ENCODE measurements around the gene SMARCC1.

Gene SMARCC1

GRCh38 chr3:47692158-47692557 lies 89.5 kb downstream of the SMARCC1 start:
- DNase-seq, result no peak

DNA sequence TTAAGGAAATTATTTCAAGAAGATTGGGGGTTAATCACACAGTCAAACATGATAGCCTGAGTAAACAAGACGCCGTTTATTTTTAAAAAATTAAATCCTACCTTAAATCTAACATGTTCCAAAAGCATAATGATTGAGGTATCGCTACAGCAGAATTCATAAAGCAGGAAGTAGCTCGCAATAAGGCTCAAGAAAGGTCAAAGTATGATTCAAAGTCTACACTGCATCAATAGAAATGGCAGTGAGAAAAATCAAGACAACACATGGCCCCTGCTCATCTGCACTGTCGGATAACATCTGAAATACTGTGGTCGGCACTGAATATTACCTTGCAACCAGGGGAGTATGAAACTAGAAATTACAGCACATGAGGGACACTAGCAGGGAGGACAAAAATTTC lies 93.2 kb downstream of the SMARCC1 start:
- no peak for DNase-seq

DNA sequence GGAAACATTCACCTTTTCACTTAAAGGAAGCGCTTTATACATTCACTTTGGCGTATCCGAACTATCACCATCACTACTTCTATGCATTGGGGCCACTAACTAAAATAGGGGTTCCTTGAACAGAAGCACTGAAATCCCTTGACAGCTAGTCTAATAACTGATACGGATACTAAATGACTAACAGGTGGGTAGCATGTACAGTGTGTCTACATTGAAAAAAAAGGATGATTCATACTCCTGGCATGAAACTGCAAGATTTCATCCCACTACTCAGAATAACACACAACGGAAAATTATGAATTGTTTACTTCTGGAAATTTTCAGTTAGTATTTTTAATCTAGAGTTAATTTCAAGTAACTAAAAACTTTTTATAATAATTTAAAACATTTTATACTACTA lies 96.7 kb downstream of the SMARCC1 start:
- DNase-seq, result no peak

DNA sequence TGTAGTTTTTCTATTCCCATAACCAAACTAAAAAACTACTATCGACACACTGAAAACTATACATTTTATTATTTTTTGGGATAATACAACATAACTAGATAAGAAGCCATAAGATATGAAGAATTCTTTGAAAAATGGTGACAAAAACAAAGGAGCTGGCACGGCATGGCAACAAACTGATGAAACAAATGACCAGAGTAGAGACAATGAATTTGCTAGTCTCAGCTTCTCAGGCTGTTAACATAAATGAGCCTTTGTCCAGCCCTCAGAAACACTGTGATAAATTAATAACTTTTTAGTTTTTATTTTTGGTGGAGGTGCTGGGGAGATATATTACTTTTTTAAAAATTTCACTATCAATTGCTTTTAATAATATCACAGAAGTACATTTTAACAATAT lies 100.7 kb downstream of the SMARCC1 start:
- DNase-seq, result no peak

DNA sequence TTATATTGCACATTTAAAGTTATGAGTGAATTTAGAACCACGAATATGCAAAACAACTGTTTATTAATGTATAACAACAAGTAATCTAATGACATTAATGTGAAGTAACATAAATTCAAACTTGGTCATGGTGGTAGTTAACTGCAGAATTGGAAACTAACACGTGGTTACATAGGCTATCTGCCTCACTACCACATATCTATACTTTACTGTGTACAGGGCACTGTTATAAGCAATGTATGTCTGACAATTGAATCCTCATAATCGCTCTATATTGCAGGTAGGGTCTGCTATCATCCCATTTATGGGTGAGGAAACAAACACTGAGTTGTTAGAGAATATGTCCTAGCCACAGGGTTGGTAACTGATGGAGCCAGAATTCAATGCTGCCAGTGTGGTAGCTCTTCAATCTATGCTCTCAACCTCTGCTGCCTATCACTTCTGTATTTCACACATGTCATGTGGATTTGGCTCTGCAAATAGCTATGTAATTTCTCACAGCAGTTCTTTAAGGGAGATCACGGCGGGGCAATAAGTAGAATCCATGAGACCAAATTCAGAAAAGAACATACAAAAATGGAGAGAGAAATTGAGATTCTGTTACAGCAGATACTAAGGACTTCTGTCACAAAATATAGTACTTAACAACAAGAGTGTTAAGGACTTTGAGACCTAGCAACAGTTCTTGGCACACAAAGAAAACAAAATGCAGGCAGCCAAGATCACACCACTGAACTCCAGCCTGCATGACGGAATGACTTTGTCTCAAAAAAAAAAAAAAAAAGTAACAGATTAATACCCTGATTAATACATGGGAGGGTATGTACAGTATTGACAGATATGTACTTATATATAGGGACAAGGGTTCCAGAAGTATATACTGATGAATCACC lies 103.0 kb downstream of the SMARCC1 start:
- DNase-seq, result no peak

DNA sequence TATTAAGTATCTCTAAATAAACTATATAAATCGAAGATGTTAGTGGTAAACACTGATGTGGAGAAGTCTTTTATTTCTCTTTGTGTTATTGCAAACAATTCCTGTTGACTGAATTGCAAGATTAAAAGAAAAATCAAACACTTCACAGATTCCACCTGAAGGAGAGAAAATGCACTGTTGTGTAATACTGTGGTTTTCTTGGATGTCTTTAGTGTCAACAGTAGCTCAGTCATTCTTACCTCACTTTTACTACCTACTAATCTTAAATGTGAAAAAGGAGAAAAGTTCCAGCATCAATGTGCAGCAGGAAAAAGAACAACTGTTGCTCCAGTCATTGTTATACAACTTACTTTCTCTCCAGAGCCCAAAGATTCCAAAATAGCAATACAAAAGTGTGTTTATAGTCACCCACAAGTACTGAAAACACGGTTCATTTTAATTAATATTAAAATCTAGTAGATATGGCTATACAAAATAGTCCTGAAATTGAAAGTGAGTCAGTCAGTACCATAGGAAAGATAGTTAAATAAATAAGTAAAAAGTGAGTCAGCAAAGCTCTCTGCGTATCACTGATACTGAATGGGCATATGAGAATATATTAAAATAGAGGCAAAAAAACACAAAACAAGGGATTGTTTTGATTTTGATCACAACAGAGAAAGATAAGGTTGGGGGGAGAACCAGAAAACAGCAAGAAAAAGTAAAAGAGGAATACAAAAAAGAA lies 112.5 kb downstream of the SMARCC1 start:
- DNase-seq, result no peak

- no peak for DNase-seq
These were observed 115.6 kb downstream of the SMARCC1 start for GRCh38 chr3:47666118-47666517.

GRCh38 chr3:47664519-47664918 lies 117.2 kb downstream of the SMARCC1 start:
- no peak for DNase-seq

- DNase-seq, result no peak
These were observed 118.0 kb downstream of the SMARCC1 start for GRCh38 chr3:47663630-47664240.

DNA sequence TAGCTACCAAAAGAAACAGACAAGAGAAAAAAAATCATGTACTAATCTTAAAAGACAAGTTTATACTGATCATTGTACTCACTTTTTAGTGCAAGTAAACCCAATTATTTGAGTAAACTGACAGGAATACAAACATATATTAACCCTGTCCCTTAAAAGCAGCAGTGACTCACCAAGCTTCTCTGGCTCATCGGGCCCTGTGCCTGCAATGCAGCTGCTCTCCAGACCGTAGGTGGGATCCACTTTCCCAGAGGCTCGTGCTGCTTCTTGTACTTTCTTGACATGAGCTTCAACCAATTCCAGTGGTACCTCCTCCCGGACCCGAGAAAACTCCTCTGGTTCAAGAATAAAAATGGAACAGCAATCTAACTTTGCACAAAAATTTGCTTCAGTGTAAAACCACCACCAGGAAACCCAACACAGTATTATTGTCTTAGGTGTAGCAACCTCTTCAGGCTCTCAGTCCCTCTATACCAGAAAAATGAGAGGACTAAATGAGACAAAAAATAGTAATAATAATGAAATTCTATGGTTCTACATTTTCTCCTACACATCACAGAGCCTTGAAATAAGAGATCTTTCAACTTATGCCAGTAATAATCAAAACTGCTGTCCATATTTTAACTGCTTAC lies 120.5 kb downstream of the SMARCC1 start:
- DNase-seq, result no peak

DNA sequence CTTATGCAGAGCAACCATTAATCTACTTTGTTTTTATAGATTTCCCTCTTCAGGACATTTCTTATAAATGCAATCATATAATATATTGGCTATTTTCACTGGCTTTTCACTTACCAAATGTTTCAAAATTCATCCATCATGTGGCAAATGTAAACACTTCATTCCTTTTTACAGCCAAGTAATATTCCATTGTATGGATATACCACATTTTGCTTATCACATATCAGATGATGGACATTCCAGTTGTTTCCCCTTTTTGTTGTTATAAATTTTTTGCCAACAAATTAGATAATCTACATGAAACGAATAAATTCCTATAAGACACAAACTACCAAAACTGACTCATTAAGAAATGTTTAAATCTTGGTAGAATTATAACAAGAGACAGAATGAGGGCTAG lies 123.2 kb downstream of the SMARCC1 start:
- DNase-seq, result no peak

DNA sequence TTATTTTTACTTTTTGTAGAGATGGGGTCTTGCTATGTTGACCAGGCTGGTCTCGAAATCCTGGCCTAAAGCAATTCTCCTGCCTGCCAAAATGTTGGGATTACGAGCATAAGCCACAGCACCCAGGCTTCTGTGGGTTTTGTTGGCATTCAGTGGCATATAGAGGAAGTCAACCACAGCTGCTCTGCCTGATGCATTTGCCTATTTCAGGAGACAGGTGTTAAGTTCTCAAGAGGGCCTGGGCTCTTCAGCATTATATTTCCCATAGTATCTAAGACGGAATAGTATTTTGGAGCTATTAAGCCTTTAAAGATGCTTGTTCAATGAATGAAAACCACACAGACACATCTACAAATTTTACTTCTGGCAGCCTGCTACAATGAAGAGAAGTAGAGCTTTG lies 129.6 kb downstream of the SMARCC1 start:
- DNase-seq, result peak; percentile 47

GRCh38 chr3:47650294-47650693 lies 131.4 kb downstream of the SMARCC1 start:
- no peak for DNase-seq

DNA sequence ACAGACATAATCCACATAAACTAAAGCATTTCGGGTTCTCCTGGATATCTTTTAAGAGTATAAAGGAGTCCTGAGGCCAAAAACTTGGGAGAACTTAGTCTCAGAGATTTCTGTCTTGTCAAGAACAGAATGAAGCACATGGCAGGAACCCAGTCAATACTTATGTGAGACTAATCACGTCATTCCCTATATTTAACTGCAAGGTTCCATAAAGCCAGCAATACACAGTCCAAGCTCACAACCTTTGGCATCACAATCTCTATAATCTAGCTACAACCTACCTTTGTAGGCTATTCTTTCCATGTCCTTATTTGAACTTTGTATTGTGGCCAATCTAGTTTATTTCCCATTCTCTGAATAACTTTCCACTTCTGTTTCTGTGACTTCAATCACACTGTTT lies 134.1 kb downstream of the SMARCC1 start:
- DNase-seq, result no peak

DNA sequence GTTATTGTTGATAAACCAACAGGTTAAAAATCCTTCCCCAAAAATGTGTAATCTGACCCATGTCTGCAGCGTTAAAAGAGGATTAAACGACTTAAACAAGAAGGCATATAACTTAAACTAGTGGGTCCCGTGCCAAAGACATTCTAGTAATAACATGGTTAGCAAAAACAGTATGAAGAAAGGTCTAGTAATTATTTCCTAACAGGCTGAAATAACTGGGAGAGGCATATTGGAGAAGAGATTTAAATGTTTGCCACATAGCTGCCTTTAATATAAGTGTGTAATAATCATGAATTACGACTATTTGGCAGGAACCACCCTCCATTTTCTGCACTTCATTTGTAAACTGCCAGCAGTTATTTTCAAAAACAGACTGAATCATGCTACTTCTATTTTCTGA lies 135.3 kb downstream of the SMARCC1 start:
- DNase-seq, result no peak

- DNase-seq, result no peak
These were observed 136.1 kb downstream of the SMARCC1 start for GRCh38 chr3:47645551-47645950.

DNA sequence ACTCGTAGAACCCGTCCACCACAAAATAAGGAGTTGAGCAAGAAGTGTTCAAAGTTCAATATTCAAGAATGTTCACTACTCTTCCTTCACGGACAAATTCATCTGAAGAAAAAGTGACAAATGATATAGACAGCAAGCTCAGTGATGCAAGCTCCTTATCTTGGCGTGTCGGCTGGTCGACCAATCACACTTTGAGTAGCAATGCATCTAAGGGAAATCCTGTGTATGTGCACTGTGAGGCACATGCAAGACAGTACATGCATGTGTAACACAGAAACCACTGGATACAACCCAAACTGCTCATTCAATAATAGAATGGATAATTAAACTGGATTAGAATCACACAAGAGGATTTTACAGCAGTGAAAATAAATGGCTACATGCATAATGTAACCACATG lies 138.6 kb downstream of the SMARCC1 start:
- DNase-seq, result no peak

DNA sequence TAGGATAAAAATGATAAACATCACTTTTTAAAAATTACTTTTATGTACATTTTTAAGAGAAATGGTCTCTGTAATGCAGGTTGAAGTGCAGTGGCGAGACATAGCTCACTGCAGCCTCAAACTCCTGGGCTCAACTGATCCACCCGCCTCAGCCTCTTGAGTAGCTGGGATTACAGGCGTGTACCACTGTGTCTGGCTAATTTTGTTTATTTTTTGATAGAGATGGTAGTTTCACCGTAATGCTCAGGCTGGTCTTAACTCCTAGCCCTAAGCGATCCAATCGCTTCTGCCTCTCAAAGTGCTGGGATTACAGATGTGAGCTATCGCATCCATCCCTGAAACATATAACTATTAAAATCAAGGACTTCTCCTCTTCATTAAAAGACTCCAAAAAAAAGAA lies 140.0 kb downstream of the SMARCC1 start:
- no peak for DNase-seq

DNA sequence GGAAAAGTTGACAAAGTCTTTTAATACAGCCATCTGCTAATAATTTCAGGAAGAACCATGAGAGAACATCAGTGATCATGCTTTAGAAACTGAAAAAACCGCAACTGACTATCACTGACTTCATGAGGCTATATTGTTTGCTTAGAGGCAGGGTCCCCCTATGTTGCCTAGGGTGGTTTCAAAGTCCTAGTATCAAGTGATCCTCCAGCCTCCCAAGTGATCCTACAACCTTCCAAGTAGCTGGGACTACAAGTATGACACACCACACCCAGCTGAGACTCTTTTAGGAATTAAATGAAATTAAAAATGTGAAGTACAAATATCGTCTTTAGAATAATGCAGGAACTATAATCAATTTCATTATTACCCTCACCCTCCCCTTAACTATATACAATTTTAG lies 144.8 kb downstream of the SMARCC1 start:
- DNase-seq, result no peak

- DNase-seq, result no peak
These were observed 145.5 kb downstream of the SMARCC1 start for GRCh38 chr3:47636225-47636624.

DNA sequence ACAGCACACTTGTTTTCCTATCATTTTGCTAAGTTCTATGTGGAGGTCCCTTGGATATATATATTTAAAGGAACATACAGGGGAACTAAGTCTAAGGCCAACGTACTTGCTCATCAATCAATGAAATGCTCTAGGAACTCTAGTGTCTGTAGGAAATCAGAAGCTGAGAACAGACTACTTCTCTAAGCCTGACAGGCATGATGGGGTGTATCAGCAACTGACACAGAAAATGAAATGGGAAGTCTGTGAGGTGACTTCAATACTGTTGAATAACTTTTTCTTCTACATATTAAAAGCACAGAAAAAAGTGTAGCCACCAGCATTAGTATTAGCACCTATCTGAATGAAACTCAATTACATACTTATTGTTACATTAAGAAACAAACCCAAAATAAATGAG lies 146.2 kb downstream of the SMARCC1 start:
- no peak for DNase-seq

GRCh38 chr3:47634996-47635395 lies 146.7 kb downstream of the SMARCC1 start:
- DNase-seq, result no peak

- DNase-seq, result no peak
These were observed 150.9 kb downstream of the SMARCC1 start for GRCh38 chr3:47630810-47631209.

GRCh38 chr3:47629770-47630169 lies 151.9 kb downstream of the SMARCC1 start:
- DNase-seq, result no peak
